ENCODE measurements around the gene GREB1.

Gene GREB1

GRCh38 chr2:11509657-11510360, 24.0 kb upstream of the GREB1 start:
- H3K4me3 ChIP-seq (ENCODE audit: low read depth, low read length) = no peak overlapping the region
- TF ChIP-seq, protein P1, sequence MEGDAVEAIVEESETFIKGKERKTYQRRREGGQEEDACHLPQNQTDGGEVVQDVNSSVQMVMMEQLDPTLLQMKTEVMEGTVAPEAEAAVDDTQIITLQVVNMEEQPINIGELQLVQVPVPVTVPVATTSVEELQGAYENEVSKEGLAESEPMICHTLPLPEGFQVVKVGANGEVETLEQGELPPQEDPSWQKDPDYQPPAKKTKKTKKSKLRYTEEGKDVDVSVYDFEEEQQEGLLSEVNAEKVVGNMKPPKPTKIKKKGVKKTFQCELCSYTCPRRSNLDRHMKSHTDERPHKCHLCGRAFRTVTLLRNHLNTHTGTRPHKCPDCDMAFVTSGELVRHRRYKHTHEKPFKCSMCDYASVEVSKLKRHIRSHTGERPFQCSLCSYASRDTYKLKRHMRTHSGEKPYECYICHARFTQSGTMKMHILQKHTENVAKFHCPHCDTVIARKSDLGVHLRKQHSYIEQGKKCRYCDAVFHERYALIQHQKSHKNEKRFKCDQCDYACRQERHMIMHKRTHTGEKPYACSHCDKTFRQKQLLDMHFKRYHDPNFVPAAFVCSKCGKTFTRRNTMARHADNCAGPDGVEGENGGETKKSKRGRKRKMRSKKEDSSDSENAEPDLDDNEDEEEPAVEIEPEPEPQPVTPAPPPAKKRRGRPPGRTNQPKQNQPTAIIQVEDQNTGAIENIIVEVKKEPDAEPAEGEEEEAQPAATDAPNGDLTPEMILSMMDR (conservative IDR thresholded peaks at IDR 0.05; ENCODE audit: low read depth, low read length) = no peak
- DNase-seq (ENCODE audit: low read depth) = no peak

- DNase-seq (ENCODE audit: low read depth) = no peak
- TF ChIP-seq, protein P1 (conservative IDR thresholded peaks at IDR 0.05; ENCODE audit: low read depth, low read length) = no peak
- H3K4me3 ChIP-seq (ENCODE audit: low read depth, low read length) = no peak overlapping the region
These were observed 21.4 kb upstream of the GREB1 start for GRCh38 chr2:11512431-11512830.

GRCh38 chr2:11513319-11513718, 20.5 kb upstream of the GREB1 start:
- no peak overlapping the region for H3K4me3 ChIP-seq (ENCODE audit: low read depth, low read length)
- TF ChIP-seq, protein P1 (conservative IDR thresholded peaks at IDR 0.05; ENCODE audit: low read depth, low read length) = no peak
- no peak for DNase-seq (ENCODE audit: low read depth)

- TF ChIP-seq, protein P1 (conservative IDR thresholded peaks at IDR 0.05; ENCODE audit: low read depth, low read length) = no peak
- no peak overlapping the region for H3K4me3 ChIP-seq (ENCODE audit: low read depth, low read length)
- DNase-seq (ENCODE audit: low read depth) = no peak
These were observed 19.6 kb upstream of the GREB1 start for GRCh38 chr2:11514081-11514730.

DNA sequence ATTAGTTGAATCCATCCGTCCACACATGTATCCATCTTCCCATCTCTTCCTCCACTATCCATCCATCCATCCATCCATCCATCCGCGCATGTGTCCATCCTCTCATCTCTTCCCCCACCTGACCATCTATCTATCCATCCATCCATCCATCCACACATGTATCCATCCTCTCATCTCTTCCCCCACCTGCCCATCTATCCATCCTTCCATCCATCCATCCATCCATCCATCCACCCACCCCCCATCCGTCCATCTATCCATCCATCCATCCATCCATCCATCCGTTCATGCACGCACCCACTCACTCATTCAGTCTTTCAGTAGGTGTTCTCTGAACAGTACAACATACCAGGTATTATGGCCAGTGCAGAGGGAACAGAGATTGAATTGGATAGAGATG, 18.9 kb upstream of the GREB1 start:
- TF ChIP-seq, protein P1 (conservative IDR thresholded peaks at IDR 0.05; ENCODE audit: low read depth, low read length) = no peak
- H3K4me3 ChIP-seq (ENCODE audit: low read depth, low read length) = no peak overlapping the region
- DNase-seq (ENCODE audit: low read depth) = no peak

DNA sequence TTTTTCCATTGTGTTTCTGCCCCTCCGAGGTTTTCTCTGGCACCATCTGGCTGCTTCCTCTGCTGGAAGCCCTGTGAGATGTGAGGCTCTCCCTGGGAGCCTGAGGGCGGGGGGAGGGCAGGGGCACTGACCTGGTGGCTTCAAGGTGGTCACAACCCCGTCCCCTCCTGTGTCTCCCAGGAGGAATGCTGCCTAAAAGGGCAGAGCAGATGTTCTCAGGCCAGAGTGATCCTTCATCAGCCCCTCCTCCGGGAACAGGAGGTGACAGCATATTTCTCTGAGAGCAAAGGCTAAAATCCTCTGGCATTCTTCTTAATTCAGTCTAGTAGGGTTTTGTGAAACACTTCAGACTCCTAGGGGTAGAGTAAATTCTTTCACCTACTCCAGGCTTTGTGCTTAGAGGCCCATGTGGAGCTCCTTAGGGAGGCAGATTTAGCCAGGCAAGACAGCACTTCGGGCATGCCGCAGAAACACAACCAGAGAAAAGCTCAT, 18.3 kb upstream of the GREB1 start:
- TF ChIP-seq, protein P1 (conservative IDR thresholded peaks at IDR 0.05; ENCODE audit: low read depth, low read length) = no peak
- no peak overlapping the region for H3K4me3 ChIP-seq (ENCODE audit: low read depth, low read length)
- DNase-seq (ENCODE audit: low read depth) = no peak

Data from choroid plexus epithelial cell (primary cell).